ENCODE measurements around the gene KCNJ5.

GRCh38 chr11:128910576-128910975 is 19.4 kb downstream of the KCNJ5 start:
- TF ChIP-seq CTCF (IDR thresholded peaks at IDR 0.05; ENCODE audit: insufficient read depth, low read length): no peak
- TF ChIP-seq GABPA (IDR thresholded peaks at IDR 0.05; ENCODE audit: low read depth): no peak
- TF ChIP-seq POLR2AphosphoS5 (IDR thresholded peaks at IDR 0.05; ENCODE audit: low read depth): no peak
- TF ChIP-seq, protein P1, sequence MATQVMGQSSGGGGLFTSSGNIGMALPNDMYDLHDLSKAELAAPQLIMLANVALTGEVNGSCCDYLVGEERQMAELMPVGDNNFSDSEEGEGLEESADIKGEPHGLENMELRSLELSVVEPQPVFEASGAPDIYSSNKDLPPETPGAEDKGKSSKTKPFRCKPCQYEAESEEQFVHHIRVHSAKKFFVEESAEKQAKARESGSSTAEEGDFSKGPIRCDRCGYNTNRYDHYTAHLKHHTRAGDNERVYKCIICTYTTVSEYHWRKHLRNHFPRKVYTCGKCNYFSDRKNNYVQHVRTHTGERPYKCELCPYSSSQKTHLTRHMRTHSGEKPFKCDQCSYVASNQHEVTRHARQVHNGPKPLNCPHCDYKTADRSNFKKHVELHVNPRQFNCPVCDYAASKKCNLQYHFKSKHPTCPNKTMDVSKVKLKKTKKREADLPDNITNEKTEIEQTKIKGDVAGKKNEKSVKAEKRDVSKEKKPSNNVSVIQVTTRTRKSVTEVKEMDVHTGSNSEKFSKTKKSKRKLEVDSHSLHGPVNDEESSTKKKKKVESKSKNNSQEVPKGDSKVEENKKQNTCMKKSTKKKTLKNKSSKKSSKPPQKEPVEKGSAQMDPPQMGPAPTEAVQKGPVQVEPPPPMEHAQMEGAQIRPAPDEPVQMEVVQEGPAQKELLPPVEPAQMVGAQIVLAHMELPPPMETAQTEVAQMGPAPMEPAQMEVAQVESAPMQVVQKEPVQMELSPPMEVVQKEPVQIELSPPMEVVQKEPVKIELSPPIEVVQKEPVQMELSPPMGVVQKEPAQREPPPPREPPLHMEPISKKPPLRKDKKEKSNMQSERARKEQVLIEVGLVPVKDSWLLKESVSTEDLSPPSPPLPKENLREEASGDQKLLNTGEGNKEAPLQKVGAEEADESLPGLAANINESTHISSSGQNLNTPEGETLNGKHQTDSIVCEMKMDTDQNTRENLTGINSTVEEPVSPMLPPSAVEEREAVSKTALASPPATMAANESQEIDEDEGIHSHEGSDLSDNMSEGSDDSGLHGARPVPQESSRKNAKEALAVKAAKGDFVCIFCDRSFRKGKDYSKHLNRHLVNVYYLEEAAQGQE (IDR thresholded peaks at IDR 0.05; ENCODE audit: insufficient replicate concordance, low read depth): no peak
- no peak for TF ChIP-seq SPI1 (IDR thresholded peaks at IDR 0.05; ENCODE audit: borderline replicate concordance, low read depth)

All from HL-60 (cell line).